HEK293 (cell line): ENCODE measurements around the gene TMEM37.

Source experiments
- CTCF ChIA-PET: fragments of 350-600 bp; formaldehyde crosslinking; extraction: SDS; loops from one replicate; lab custom pipeline; 2021; ENCODE audit warnings: antibody characterized with exemption; lab: Yijun Ruan, JAX
- POLR2A ChIA-PET: fragments of 300-600 bp; formaldehyde crosslinking; extraction: SDS; loops from one replicate; lab custom pipeline; 2020; ENCODE audit warnings: antibody characterized with exemption, inconsistent platforms; lab: Yijun Ruan, JAX
- H3K27ac ChIP-seq: fragments of 200-500 bp; sonication (Bioruptor generic); 2 replicates; pipeline ENCODE4 v1.5.1; 2014; ENCODE audit warnings: low read depth, low read length, control low read depth, inconsistent platforms; ENCODE audit errors: extremely low read depth
- H3K36me3 ChIP-seq, 2 experiments: fragments of 200-500 bp in 1 of 2; sonication (Bioruptor generic) in 1 of 2; 1 replicate in 1 of 2; 2 replicates in 1 of 2; pipeline ENCODE4 v1.5.1; 2014 to 2017; ENCODE audit warnings: inconsistent platforms in 2 of 2, low read length in 2 of 2; ENCODE audit not compliant: control insufficient read depth in 2 of 2, insufficient read depth in 1 of 2
- H3K4me1 ChIP-seq: fragments of 200-500 bp; sonication (Bioruptor generic); 2 replicates; pipeline ENCODE4 v1.5.1; 2014; ENCODE audit warnings: mild to moderate bottlenecking, low read length, inconsistent platforms; ENCODE audit not compliant: control insufficient read depth, insufficient read depth
- H3K4me3 ChIP-seq: 2 replicates; pipeline ENCODE4 v1.5.1; 2011; ENCODE audit warnings: low read depth, mild to moderate bottlenecking, control low read depth, low read length, moderate library complexity
- H3K9me3 ChIP-seq: fragments of 200-500 bp; sonication (Bioruptor generic); 2 replicates; pipeline ENCODE4 v1.5.1; 2014; ENCODE audit warnings: low read depth, low read length, inconsistent platforms; ENCODE audit not compliant: control insufficient read depth, insufficient read depth
- ATF2 ChIP-seq: fragments of 450-650 bp; formaldehyde crosslinking; IDR thresholded peaks from 2 replicates; pipeline ENCODE4 v1.5.1; 2016; ENCODE audit warnings: missing biosample characterization, missing genetic modification characterization, low read depth
- KLF9 ChIP-seq: fragments of 450-650 bp; formaldehyde crosslinking; IDR thresholded peaks from 2 replicates; pipeline ENCODE4 v1.5.1; 2016; ENCODE audit warnings: missing biosample characterization, missing genetic modification characterization, low read depth
- MEIS1 ChIP-seq: sonication (generic); formaldehyde crosslinking; IDR thresholded peaks from 2 replicates; pipeline ENCODE4 v1.8.1; 2022; ENCODE audit warnings: missing genetic modification reagents, mild to moderate bottlenecking, borderline replicate concordance
- OSR2 ChIP-seq: fragments of 450-650 bp; formaldehyde crosslinking; IDR thresholded peaks from 2 replicates; pipeline ENCODE4 v1.5.1; 2016; ENCODE audit warnings: missing biosample characterization, missing genetic modification characterization
- ZBTB20 ChIP-seq: fragments of 450-650 bp; formaldehyde crosslinking; IDR thresholded peaks from 2 replicates; pipeline ENCODE4 v1.5.1; 2016; ENCODE audit warnings: missing biosample characterization, missing genetic modification characterization
- ZNF146 ChIP-seq: fragments of 450-650 bp; formaldehyde crosslinking; IDR thresholded peaks from 2 replicates; pipeline ENCODE4 v1.5.1; 2016; ENCODE audit warnings: missing biosample characterization, missing genetic modification characterization
- ZNF280C ChIP-seq: fragments of 450-650 bp; formaldehyde crosslinking; IDR thresholded peaks from 2 replicates; pipeline ENCODE4 v1.5.1; 2016; ENCODE audit warnings: missing biosample characterization, missing genetic modification characterization
- ZNF366 ChIP-seq: fragments of 450-650 bp; formaldehyde crosslinking; conservative IDR thresholded peaks from 2 replicates; pipeline ENCODE4 v1.5.1; 2016; ENCODE audit warnings: missing biosample characterization, missing genetic modification characterization
- ZNF416 ChIP-seq: fragments of 450-650 bp; formaldehyde crosslinking; IDR thresholded peaks from 2 replicates; pipeline ENCODE4 v1.5.1; 2016; ENCODE audit warnings: missing biosample characterization, missing genetic modification characterization
- ZNF423 ChIP-seq: fragments of 450-650 bp; formaldehyde crosslinking; IDR thresholded peaks from 2 replicates; pipeline ENCODE4 v1.5.1; 2016; ENCODE audit warnings: missing biosample characterization, missing genetic modification characterization
- ZNF549 ChIP-seq: fragments of 450-650 bp; IDR thresholded peaks from 2 replicates; pipeline ENCODE4 v1.5.1; 2018; ENCODE audit warnings: missing biosample characterization, missing genetic modification characterization, mild to moderate bottlenecking, inconsistent platforms, moderate library complexity
- ZNF555 ChIP-seq: fragments of 450-650 bp; formaldehyde crosslinking; conservative IDR thresholded peaks from 2 replicates; pipeline ENCODE4 v1.5.1; 2017; ENCODE audit warnings: missing biosample characterization, mild to moderate bottlenecking, missing genetic modification characterization, inconsistent platforms
- ZNF596 ChIP-seq: fragments of 450-650 bp; IDR thresholded peaks from 2 replicates; pipeline ENCODE4 v1.5.0; 2018; ENCODE audit warnings: missing biosample characterization, mild to moderate bottlenecking, missing genetic modification characterization, moderate library complexity
- ZNF701 ChIP-seq: fragments of 450-650 bp; formaldehyde crosslinking; IDR thresholded peaks from 2 replicates; pipeline ENCODE4 v1.5.1; 2016; ENCODE audit warnings: missing biosample characterization, missing genetic modification characterization
- ZNF76 ChIP-seq: fragments of 450-650 bp; formaldehyde crosslinking; IDR thresholded peaks from 2 replicates; pipeline ENCODE4; 2016; ENCODE audit warnings: low read depth, missing biosample characterization, missing genetic modification characterization, borderline replicate concordance
- ZNF785 ChIP-seq: fragments of 450-650 bp; formaldehyde crosslinking; IDR thresholded peaks from 2 replicates; pipeline ENCODE4 v1.5.1; 2016; ENCODE audit warnings: missing biosample characterization, missing genetic modification characterization
- ZNF792 ChIP-seq: fragments of 450-650 bp; formaldehyde crosslinking; IDR thresholded peaks from 2 replicates; pipeline ENCODE4 v1.5.1; 2016; ENCODE audit warnings: missing biosample characterization, missing genetic modification characterization
- TF ChIP-seq, protein P1 (sequence below): fragments of 450-650 bp; formaldehyde crosslinking; IDR thresholded peaks from 2 replicates; pipeline ENCODE4 v1.5.1; 2016; ENCODE audit warnings: missing biosample characterization, missing genetic modification characterization
- TF ChIP-seq, protein P2 (sequence below): fragments of 450-650 bp; formaldehyde crosslinking; optimal IDR thresholded peaks from 2 replicates; pipeline ENCODE3; 2016; ENCODE audit warnings: missing biosample characterization, mild to moderate bottlenecking, missing genetic modification characterization
- TF ChIP-seq, protein P3 (sequence below): fragments of 450-650 bp; formaldehyde crosslinking; IDR thresholded peaks from 2 replicates; pipeline ENCODE4 v1.5.1; 2016; ENCODE audit warnings: missing biosample characterization, missing genetic modification characterization
- TF ChIP-seq, protein P4 (sequence below): fragments of 450-650 bp; IDR thresholded peaks from 2 replicates; pipeline ENCODE4 v1.5.1; 2018; ENCODE audit warnings: missing biosample characterization, mild to moderate bottlenecking, missing genetic modification characterization

Gene TMEM37

GRCh38 chr2:119463136-119463535, 31.5 kb downstream of the TMEM37 start:
- Histone ChIP-seq H3K9me3 (no peaks in the 10 kb centered on the region), H3K36me3 (no peaks in the 10 kb centered on the region), H3K27ac (no peak overlapping the region), H3K4me3 (no peak overlapping the region), H3K4me1 (no peaks in the 10 kb centered on the region)
- TF ChIP-seq, protein P1, sequence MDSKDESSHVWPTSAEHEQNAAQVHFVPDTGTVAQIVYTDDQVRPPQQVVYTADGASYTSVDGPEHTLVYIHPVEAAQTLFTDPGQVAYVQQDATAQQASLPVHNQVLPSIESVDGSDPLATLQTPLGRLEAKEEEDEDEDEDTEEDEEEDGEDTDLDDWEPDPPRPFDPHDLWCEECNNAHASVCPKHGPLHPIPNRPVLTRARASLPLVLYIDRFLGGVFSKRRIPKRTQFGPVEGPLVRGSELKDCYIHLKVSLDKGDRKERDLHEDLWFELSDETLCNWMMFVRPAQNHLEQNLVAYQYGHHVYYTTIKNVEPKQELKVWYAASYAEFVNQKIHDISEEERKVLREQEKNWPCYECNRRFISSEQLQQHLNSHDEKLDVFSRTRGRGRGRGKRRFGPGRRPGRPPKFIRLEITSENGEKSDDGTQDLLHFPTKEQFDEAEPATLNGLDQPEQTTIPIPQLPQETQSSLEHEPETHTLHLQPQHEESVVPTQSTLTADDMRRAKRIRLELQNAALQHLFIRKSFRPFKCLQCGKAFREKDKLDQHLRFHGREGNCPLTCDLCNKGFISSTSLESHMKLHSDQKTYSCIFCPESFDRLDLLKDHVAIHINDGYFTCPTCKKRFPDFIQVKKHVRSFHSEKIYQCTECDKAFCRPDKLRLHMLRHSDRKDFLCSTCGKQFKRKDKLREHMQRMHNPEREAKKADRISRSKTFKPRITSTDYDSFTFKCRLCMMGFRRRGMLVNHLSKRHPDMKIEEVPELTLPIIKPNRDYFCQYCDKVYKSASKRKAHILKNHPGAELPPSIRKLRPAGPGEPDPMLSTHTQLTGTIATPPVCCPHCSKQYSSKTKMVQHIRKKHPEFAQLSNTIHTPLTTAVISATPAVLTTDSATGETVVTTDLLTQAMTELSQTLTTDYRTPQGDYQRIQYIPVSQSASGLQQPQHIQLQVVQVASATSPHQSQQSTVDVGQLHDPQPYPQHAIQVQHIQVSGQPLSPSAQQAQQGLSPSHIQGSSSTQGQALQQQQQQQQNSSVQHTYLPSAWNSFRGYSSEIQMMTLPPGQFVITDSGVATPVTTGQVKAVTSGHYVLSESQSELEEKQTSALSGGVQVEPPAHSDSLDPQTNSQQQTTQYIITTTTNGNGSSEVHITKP (tag by site-specific recombination): no peak
- TF ChIP-seq ZNF416 (tag by site-specific recombination) (no peak), MEIS1 (CRISPR knock-in tag) (no peak), ZNF280C (tag by site-specific recombination) (no peak), KLF9 (tag by site-specific recombination) (no peak), ATF2 (tag by site-specific recombination) (no peak), ZNF555 (no peak), ZNF146 (tag by site-specific recombination) (no peak)
- TF ChIP-seq, protein P2, sequence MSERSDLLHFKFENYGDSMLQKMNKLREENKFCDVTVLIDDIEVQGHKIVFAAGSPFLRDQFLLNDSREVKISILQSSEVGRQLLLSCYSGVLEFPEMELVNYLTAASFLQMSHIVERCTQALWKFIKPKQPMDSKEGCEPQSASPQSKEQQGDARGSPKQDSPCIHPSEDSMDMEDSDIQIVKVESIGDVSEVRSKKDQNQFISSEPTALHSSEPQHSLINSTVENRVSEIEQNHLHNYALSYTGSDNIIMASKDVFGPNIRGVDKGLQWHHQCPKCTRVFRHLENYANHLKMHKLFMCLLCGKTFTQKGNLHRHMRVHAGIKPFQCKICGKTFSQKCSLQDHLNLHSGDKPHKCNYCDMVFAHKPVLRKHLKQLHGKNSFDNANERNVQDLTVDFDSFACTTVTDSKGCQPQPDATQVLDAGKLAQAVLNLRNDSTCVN: no peak
- TF ChIP-seq, protein P3, sequence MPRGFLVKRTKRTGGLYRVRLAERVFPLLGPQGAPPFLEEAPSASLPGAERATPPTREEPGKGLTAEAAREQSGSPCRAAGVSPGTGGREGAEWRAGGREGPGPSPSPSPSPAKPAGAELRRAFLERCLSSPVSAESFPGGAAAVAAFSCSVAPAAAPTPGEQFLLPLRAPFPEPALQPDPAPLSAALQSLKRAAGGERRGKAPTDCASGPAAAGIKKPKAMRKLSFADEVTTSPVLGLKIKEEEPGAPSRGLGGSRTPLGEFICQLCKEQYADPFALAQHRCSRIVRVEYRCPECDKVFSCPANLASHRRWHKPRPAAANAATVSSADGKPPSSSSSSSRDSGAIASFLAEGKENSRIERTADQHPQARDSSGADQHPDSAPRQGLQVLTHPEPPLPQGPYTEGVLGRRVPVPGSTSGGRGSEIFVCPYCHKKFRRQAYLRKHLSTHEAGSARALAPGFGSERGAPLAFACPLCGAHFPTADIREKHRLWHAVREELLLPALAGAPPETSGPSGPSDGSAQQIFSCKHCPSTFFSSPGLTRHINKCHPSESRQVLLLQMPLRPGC (tag by site-specific recombination): no peak
- CTCF ChIA-PET: interaction anchor here (0.6 kb wide), 1 partner anchor 709 kb away, joined by 3 read pairs; no protein-coding TSS in a partner anchor
- POLR2A ChIA-PET: no interaction called here

DNA sequence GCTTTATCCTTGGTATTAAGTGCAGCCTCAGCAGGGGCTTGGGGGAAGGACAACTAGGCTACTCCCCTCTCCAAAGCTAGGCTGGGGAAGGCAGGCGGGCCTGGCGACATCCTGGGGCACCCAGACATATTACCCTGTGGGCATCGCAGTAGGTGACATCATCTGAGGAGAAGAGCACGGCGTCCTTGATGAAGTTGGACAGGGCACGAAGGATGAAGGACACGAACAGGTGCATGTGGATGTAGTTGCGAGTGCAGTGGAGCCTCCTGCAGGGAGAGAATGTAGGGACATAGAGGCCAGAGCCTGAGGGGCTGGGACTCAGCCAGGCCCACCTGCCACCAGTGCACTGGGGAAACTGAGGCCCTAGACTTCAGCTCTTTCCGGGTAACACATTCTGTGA, 32.3 kb downstream of the TMEM37 start:
- no peak overlapping the region for H3K4me3 ChIP-seq
- H3K36me3 ChIP-seq: no peaks in the 10 kb centered on the region
- H3K4me1 ChIP-seq: no peaks in the 10 kb centered on the region
- ChIA-PET POLR2A (no interaction called here), CTCF (interaction anchor here (2.6 kb wide), 1 partner anchor 12 kb away, joined by 12 read pairs; no protein-coding TSS in a partner anchor)
- H3K27ac ChIP-seq: no peak overlapping the region
- no peaks in the 10 kb centered on the region for H3K9me3 ChIP-seq
- TF ChIP-seq ZNF785 (no peak), ZNF76 (tag by site-specific recombination) (no peak), OSR2 (tag by site-specific recombination) (no peak), ZNF701 (tag by site-specific recombination) (no peak), ZNF549 (tag by site-specific recombination) (no peak), ZNF792 (no peak), ZBTB20 (tag by site-specific recombination) (no peak), ZNF366 (tag by site-specific recombination) (no peak), ZNF596 (no peak), ZNF423 (tag by site-specific recombination) (no peak)
- TF ChIP-seq, protein P4, sequence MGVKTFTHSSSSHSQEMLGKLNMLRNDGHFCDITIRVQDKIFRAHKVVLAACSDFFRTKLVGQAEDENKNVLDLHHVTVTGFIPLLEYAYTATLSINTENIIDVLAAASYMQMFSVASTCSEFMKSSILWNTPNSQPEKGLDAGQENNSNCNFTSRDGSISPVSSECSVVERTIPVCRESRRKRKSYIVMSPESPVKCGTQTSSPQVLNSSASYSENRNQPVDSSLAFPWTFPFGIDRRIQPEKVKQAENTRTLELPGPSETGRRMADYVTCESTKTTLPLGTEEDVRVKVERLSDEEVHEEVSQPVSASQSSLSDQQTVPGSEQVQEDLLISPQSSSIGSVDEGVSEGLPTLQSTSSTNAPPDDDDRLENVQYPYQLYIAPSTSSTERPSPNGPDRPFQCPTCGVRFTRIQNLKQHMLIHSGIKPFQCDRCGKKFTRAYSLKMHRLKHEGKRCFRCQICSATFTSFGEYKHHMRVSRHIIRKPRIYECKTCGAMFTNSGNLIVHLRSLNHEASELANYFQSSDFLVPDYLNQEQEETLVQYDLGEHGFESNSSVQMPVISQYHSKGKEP (tag by site-specific recombination): no peak
